ENCODE data around the gene CIDEA. TPM values are rescaled to one million over a fixed set of nuclear protein-coding genes. Genes with fewer than 3 reads are reported as not detected.

The CIDEA gene
- total and polyA plus RNA-seq, 2 donors (not counting 1 experiment from before 2014, with no cell fraction given): not detected

DNA sequence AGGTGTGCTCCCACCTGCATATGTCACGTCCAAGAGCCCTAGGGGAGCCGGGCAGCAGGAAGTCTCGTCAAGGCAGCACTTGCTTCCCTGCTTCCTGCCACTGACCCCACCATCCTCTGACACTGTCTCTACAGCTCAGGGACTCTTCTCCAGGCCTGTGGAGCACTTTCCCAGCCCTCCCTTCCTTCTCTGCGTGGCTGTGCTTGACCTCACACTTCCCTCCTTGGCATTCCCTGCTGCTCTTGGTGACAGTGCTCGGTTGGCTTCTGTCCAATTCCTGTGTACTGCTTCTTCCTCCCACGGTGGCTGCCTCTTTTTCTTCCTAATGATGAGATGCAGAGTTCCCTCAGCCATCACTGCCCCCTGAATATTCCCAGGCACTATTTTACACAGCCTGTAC lies 2.8 kb downstream of the CIDEA start:
- CTCF ChIA-PET: interaction anchor here (0.9 kb wide), 1 partner anchor 20 kb away, joined by 4 read pairs; no protein-coding TSS in a partner anchor
- peaks cover 0 to 44% (median 10%) of the 10 kb centered on the region in 4 experiments for H3K27me3 ChIP-seq (replicated peaks in 1 of 4; ENCODE audit: control extremely low read depth in 1 of 4, control insufficient read depth in 3 of 4, insufficient read depth in 4 of 4, low read length in 3 of 4)
- H3K9ac ChIP-seq (ENCODE audit: low read length): no peak overlapping the region
- H3K79me2 ChIP-seq (ENCODE audit: control insufficient read depth, insufficient read depth, low read length): no peaks in the 10 kb centered on the region
- H3K4me2 ChIP-seq (replicated peaks; ENCODE audit: low read depth, low read length, poor library complexity, severe bottlenecking): no peak overlapping the region
- 62% methylated on average over 6 of the region's 6 CpGs for WGBS (ENCODE audit: insufficient coverage)
- DNase-seq (no peak), ATAC-seq (ENCODE audit: low read depth) (no peak)
- H3K27ac ChIP-seq (ENCODE audit: low read length in 2 of 2): no peak overlapping the region
- H3K36me3 ChIP-seq (replicated peaks in 1 of 2; ENCODE audit: control extremely low read depth in 1 of 2, control insufficient read depth in 1 of 2, extremely low read depth in 1 of 2, insufficient read depth in 2 of 2, low read length in 1 of 2): no peaks in the 10 kb centered on the region
- Mint-ChIP-seq H3K4me3 (no peak overlapping the region), H3K27ac (no peak overlapping the region), H3K4me1 (no peaks in the 10 kb centered on the region), H3K9me3 (ENCODE audit: insufficient read depth) (no peaks in the 10 kb centered on the region), H3K27me3 (peaks cover 57% of the 10 kb centered on the region)
- intact Hi-C loops (cut with micrococcal nuclease): no loop called here
- TF ChIP-seq, protein P1, sequence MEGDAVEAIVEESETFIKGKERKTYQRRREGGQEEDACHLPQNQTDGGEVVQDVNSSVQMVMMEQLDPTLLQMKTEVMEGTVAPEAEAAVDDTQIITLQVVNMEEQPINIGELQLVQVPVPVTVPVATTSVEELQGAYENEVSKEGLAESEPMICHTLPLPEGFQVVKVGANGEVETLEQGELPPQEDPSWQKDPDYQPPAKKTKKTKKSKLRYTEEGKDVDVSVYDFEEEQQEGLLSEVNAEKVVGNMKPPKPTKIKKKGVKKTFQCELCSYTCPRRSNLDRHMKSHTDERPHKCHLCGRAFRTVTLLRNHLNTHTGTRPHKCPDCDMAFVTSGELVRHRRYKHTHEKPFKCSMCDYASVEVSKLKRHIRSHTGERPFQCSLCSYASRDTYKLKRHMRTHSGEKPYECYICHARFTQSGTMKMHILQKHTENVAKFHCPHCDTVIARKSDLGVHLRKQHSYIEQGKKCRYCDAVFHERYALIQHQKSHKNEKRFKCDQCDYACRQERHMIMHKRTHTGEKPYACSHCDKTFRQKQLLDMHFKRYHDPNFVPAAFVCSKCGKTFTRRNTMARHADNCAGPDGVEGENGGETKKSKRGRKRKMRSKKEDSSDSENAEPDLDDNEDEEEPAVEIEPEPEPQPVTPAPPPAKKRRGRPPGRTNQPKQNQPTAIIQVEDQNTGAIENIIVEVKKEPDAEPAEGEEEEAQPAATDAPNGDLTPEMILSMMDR (IDR thresholded peaks at IDR 0.05): no peak
- no peak for TF ChIP-seq EZH2 (IDR thresholded peaks at IDR 0.05; ENCODE audit: borderline replicate concordance, insufficient read depth, low read depth, low read length, poor library complexity, severe bottlenecking)
- H3K4me3 ChIP-seq (ENCODE audit: control extremely low read depth in 1 of 5, extremely low read depth in 1 of 5, insufficient read depth in 1 of 5, low read depth in 2 of 5, low read length in 4 of 5): no peak overlapping the region
- peaks cover 0 to 10% of the 10 kb centered on the region in 2 donors for H3K4me1 ChIP-seq (ENCODE audit: control insufficient read depth in 2 of 2, insufficient read depth in 2 of 2, low read length in 2 of 2)
- POLR2A ChIA-PET: no interaction called here
- no peaks in the 10 kb centered on the region for H4K20me1 ChIP-seq (ENCODE audit: control insufficient read depth, insufficient read depth, low read length, poor library complexity, severe bottlenecking)
- H3K9me3 ChIP-seq (ENCODE audit: control extremely low read depth in 1 of 3, control insufficient read depth in 2 of 3, insufficient read depth in 1 of 3, low read length in 2 of 3): no peaks in the 10 kb centered on the region
- no peak overlapping the region for H2AFZ ChIP-seq (ENCODE audit: insufficient read depth, low read depth, low read length, poor library complexity, severe bottlenecking)

DNA sequence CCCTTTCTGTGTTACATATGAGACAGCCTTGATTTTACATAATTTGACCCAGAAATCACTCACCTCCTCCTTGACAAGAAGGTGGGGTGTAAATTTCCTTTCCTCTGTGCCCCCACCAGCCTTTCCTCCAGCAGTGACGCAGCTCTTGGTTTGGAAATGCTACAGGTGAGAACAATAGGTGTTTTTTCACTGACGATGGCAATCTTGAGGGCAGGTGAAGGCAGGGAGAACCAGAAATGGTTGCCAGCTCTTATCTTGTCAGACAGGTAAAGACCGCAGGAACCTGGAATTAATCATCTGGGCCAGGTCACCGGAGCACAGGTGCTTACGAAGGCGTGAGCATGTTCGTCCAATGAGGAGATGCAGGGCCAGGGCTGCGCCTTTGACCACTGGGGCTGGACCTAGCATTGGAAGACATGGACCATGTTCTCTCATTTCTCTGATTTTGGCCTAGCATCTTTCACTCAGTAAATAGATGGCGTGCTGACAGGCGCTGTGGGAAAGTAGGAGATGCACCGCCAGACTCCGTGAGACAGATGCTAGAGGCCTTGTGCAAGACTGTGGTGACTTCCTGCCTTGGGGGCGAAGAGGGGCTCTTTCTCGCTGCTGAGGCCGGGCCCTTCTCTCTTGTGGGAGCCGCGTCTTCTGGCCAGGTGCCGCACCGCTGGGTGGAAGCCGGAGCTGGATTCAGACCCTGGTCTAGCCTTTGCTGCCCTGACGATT lies 4.0 kb downstream of the CIDEA start:
- intact Hi-C loops (cut with micrococcal nuclease): no loop called here
- Mint-ChIP-seq H3K9me3 (ENCODE audit: insufficient read depth) (no peaks in the 10 kb centered on the region), H3K4me1 (no peaks in the 10 kb centered on the region), H3K4me3 (no peak overlapping the region), H3K27ac (no peak overlapping the region), H3K27me3 (peaks cover 51% of the 10 kb centered on the region)
- ATAC-seq (ENCODE audit: low read depth) (no peak), DNase-seq (no peak)
- H2AFZ ChIP-seq (ENCODE audit: insufficient read depth, low read depth, low read length, poor library complexity, severe bottlenecking): no peak overlapping the region
- no peaks in the 10 kb centered on the region for H3K9me3 ChIP-seq (ENCODE audit: control extremely low read depth in 1 of 3, control insufficient read depth in 2 of 3, insufficient read depth in 1 of 3, low read length in 2 of 3)
- H4K20me1 ChIP-seq (ENCODE audit: control insufficient read depth, insufficient read depth, low read length, poor library complexity, severe bottlenecking): no peaks in the 10 kb centered on the region
- no peak for TF ChIP-seq EZH2 (IDR thresholded peaks at IDR 0.05; ENCODE audit: borderline replicate concordance, insufficient read depth, low read depth, low read length, poor library complexity, severe bottlenecking)
- TF ChIP-seq, protein P1 (IDR thresholded peaks at IDR 0.05): no peak
- no peaks in the 10 kb centered on the region for H3K36me3 ChIP-seq (replicated peaks in 1 of 2; ENCODE audit: control extremely low read depth in 1 of 2, control insufficient read depth in 1 of 2, extremely low read depth in 1 of 2, insufficient read depth in 2 of 2, low read length in 1 of 2)
- no peak overlapping the region for H3K9ac ChIP-seq (ENCODE audit: low read length)
- CTCF ChIA-PET: no interaction called here
- H3K27me3 ChIP-seq (replicated peaks in 1 of 4; ENCODE audit: control extremely low read depth in 1 of 4, control insufficient read depth in 3 of 4, insufficient read depth in 4 of 4, low read length in 3 of 4): peaks cover 0 to 32% (median 8%) of the 10 kb centered on the region in 4 experiments
- peaks cover 0 to 9% of the 10 kb centered on the region in 2 donors for H3K4me1 ChIP-seq (ENCODE audit: control insufficient read depth in 2 of 2, insufficient read depth in 2 of 2, low read length in 2 of 2)
- no peak overlapping the region for H3K4me2 ChIP-seq (replicated peaks; ENCODE audit: low read depth, low read length, poor library complexity, severe bottlenecking)
- 92% methylated on average over 20 of the region's 21 CpGs for WGBS (ENCODE audit: insufficient coverage)
- POLR2A ChIA-PET: no interaction called here
- no peak overlapping the region for H3K4me3 ChIP-seq (ENCODE audit: control extremely low read depth in 1 of 5, extremely low read depth in 1 of 5, insufficient read depth in 1 of 5, low read depth in 2 of 5, low read length in 4 of 5)
- H3K79me2 ChIP-seq (ENCODE audit: control insufficient read depth, insufficient read depth, low read length): no peaks in the 10 kb centered on the region
- no peak overlapping the region for H3K27ac ChIP-seq (ENCODE audit: low read length in 2 of 2)

All from B cell (primary cell).